ACC112 (cell line): ENCODE results near the gene RORB.

ENCODE experiments used
- H2AFZ ChIP-seq: fragments of 200-600 bp; sonication (generic); one replicate; pipeline ENCODE4 v1.6.0; 2017; ENCODE audit warnings: antibody characterized with exemption, low read length; ENCODE audit not compliant: unreplicated experiment
- H3K27ac ChIP-seq: fragments of 200-600 bp; sonication (generic); 2 replicates; pipeline ENCODE4 v1.5.1; 2014; ENCODE audit warnings: low read depth, mild to moderate bottlenecking, antibody characterized with exemption, low read length, moderate library complexity
- H3K27me3 ChIP-seq: fragments of 200-600 bp; sonication (generic); 2 replicates; pipeline ENCODE4 v1.6.1; 2014; ENCODE audit warnings: mild to moderate bottlenecking, antibody characterized with exemption, low read length, moderate library complexity, mixed read lengths; ENCODE audit not compliant: insufficient read depth
- H3K36me3 ChIP-seq: fragments of 200-600 bp; sonication (generic); 2 replicates; pipeline ENCODE4 v1.6.1; 2016; ENCODE audit warnings: mild to moderate bottlenecking, antibody characterized with exemption, low read length, moderate library complexity, mixed read lengths; ENCODE audit not compliant: insufficient read depth
- H3K4me1 ChIP-seq: fragments of 200-600 bp; sonication (generic); one replicate; pipeline ENCODE4 v1.6.1; 2016; ENCODE audit warnings: low read length, mixed read lengths; ENCODE audit not compliant: insufficient read depth, unreplicated experiment, control insufficient read depth
- H3K4me3 ChIP-seq: fragments of 200-600 bp; sonication (generic); 2 replicates; pipeline ENCODE4 v1.5.1; 2014; ENCODE audit warnings: mild to moderate bottlenecking, low read depth, low read length
- H3K79me2 ChIP-seq: fragments of 200-600 bp; sonication (generic); one replicate; pipeline ENCODE4 v1.6.0; 2016; ENCODE audit warnings: low read length; ENCODE audit not compliant: control insufficient read depth, unreplicated experiment, insufficient read depth

The RORB gene

GRCh38 chr9:74496819-74497747 is at the start of gene RORB:
Gene RORB, plus strand, starts transcription at chr9:74497335. Its CDS starts 642 bp downstream, at chr9:74497977.
- Histone ChIP-seq H3K79me2 (no peaks in the 10 kb centered on the region), H2AFZ (peak within 1 kb of the TSS; percentile 97), H3K27me3 (peaks cover 65% of the 10 kb centered on the region), H3K4me3 (peak within 1 kb of the TSS; percentile 95), H3K36me3 (no peaks in the 10 kb centered on the region), H3K4me1 (no peaks in the 10 kb centered on the region), H3K27ac (no peak within 1 kb of the TSS)

GRCh38 chr9:74447451-74448193 is 49.5 kb upstream of the RORB start:
- H3K27ac ChIP-seq = no peak overlapping the region
- no peaks in the 10 kb centered on the region for H3K79me2 ChIP-seq
- no peaks in the 10 kb centered on the region for H3K36me3 ChIP-seq
- H3K4me1 ChIP-seq = no peaks in the 10 kb centered on the region
- no peak overlapping the region for H3K4me3 ChIP-seq
- no peaks in the 10 kb centered on the region for H3K27me3 ChIP-seq
- H2AFZ ChIP-seq = no peak overlapping the region

GRCh38 chr9:74449060-74449459 is 48.1 kb upstream of the RORB start:
- no peak overlapping the region for H2AFZ ChIP-seq
- H3K27me3 ChIP-seq = no peaks in the 10 kb centered on the region

GRCh38 chr9:74458832-74459231 is 38.3 kb upstream of the RORB start:
- no peaks in the 10 kb centered on the region for H3K4me1 ChIP-seq
- no peaks in the 10 kb centered on the region for H3K79me2 ChIP-seq
- no peaks in the 10 kb centered on the region for H3K27me3 ChIP-seq
- H2AFZ ChIP-seq = no peak overlapping the region
- H3K4me3 ChIP-seq = no peak overlapping the region
- no peaks in the 10 kb centered on the region for H3K36me3 ChIP-seq
- no peak overlapping the region for H3K27ac ChIP-seq

More at GRCh38 chr9:74449060-74449459, 48.1 kb upstream of the RORB start:
- Histone ChIP-seq H3K27ac (no peak overlapping the region), H3K36me3 (no peaks in the 10 kb centered on the region), H3K4me1 (no peaks in the 10 kb centered on the region), H3K4me3 (no peak overlapping the region), H3K79me2 (no peaks in the 10 kb centered on the region)

DNA sequence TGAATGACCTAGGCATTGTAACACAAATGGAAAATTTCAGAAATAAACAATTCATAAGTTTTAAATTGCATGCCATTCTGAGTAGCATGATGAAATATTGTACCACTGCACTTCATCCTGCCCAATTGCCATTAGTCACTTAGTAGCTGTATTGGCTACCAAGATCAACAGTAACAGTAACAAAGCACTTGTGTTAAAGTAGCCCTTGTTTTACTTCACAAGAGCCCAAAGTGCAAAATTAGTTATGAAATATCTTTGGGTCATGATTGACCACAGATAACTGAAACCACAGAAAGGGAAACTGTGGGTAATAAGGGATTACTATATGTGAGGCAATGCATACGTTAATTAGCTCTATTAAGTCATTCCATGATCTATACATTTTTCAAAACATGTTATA is 33.3 kb upstream of the RORB start:
- Histone ChIP-seq H3K27me3 (no peaks in the 10 kb centered on the region), H3K79me2 (no peaks in the 10 kb centered on the region), H3K4me3 (no peak overlapping the region), H3K36me3 (no peaks in the 10 kb centered on the region), H3K27ac (no peak overlapping the region), H2AFZ (no peak overlapping the region), H3K4me1 (no peaks in the 10 kb centered on the region)

- Histone ChIP-seq H3K36me3 (no peaks in the 10 kb centered on the region), H3K27me3 (no peaks in the 10 kb centered on the region), H3K27ac (no peak overlapping the region), H3K79me2 (no peaks in the 10 kb centered on the region), H2AFZ (no peak overlapping the region), H3K4me1 (no peaks in the 10 kb centered on the region), H3K4me3 (no peak overlapping the region)
Measured at GRCh38 chr9:74478606-74479005, 18.5 kb upstream of the RORB start.

DNA sequence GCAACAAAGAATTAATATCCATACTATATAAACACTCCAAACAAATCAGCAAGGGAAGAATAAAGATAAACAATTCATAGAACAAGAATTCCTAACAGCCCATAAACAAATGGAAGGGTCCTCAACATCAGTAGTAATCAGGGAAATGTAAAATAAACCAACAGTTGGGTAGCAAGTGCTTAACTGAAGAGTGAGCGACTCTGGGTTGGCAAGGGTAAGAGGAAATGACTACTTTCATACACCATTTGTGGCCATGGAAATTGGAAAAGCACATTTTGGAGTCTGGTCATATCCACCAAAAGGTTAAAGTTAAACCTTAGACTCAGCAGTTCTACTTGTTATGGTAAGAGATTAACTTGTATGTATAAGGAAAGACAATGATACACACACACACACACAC is 17.4 kb upstream of the RORB start:
- H3K36me3 ChIP-seq = no peaks in the 10 kb centered on the region
- H2AFZ ChIP-seq = no peak overlapping the region
- no peak overlapping the region for H3K4me3 ChIP-seq
- H3K79me2 ChIP-seq = no peaks in the 10 kb centered on the region
- no peak overlapping the region for H3K27ac ChIP-seq
- no peaks in the 10 kb centered on the region for H3K27me3 ChIP-seq
- no peaks in the 10 kb centered on the region for H3K4me1 ChIP-seq

DNA sequence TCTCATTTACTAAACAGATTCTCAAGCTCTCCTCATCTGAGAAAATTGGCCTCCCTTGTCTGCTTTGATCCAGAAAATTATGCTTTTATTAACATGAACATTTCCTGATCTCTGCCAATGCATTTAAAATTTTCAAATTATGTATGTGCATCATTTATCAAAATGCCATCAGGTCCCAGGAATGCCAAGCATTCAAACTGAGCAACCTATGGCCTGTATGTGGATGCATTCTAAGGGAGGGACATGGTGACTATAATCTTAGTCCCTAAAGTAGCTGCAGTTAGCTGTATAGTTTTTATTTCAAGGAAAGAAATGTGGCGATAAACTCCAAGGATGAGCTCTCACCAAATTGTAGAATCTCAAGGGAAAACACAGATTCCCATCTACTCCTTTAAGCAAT is 9.7 kb upstream of the RORB start:
- Histone ChIP-seq H3K27me3 (no peaks in the 10 kb centered on the region), H3K4me1 (no peaks in the 10 kb centered on the region), H2AFZ (no peak overlapping the region), H3K79me2 (no peaks in the 10 kb centered on the region), H3K4me3 (no peak overlapping the region), H3K36me3 (no peaks in the 10 kb centered on the region), H3K27ac (no peak overlapping the region)

DNA sequence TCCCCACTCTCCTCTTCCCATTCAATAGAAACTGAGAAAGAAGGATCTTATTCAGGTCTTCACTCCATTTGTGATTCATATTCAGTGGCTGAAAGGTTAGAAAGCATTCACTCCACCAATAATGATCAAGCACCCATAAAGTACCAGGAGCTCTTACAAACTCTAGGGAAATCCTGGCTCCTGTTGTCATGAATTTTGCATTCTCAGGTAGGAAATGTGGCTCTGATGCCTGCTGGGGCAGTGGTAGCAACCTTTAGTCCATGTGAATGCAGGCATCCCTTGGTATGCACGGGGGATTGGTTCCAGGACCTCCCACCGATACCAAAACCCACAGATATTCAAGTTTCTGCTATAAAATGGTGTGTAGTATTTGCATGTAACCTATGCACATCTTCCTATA is 3.6 kb upstream of the RORB start:
- no peaks in the 10 kb centered on the region for H3K4me1 ChIP-seq
- no peak overlapping the region for H3K27ac ChIP-seq
- H3K79me2 ChIP-seq = no peaks in the 10 kb centered on the region
- H3K36me3 ChIP-seq = no peaks in the 10 kb centered on the region
- peaks cover 32% of the 10 kb centered on the region for H3K27me3 ChIP-seq
- H2AFZ ChIP-seq = no peak overlapping the region
- no peak overlapping the region for H3K4me3 ChIP-seq

- H3K79me2 ChIP-seq = no peaks in the 10 kb centered on the region
- H3K27me3 ChIP-seq = peaks cover 42% of the 10 kb centered on the region
- no peak overlapping the region for H3K4me3 ChIP-seq
- no peak overlapping the region for H2AFZ ChIP-seq
- H3K36me3 ChIP-seq = no peaks in the 10 kb centered on the region
- H3K4me1 ChIP-seq = no peaks in the 10 kb centered on the region
- no peak overlapping the region for H3K27ac ChIP-seq
Measured at GRCh38 chr9:74494490-74494889, 2.6 kb upstream of the RORB start.
